HG03521 (cell line): ENCODE measurements around the gene TUBGCP3.

Experiments used
- ATAC-seq: cut with Tn5 transposase; IDR thresholded peaks from one replicate; pipeline ENCODE4 v1.9.1; 2021; ENCODE audit warnings: mild to moderate bottlenecking, moderate library complexity; ENCODE audit not compliant: unreplicated experiment

TUBGCP3 gene

DNA sequence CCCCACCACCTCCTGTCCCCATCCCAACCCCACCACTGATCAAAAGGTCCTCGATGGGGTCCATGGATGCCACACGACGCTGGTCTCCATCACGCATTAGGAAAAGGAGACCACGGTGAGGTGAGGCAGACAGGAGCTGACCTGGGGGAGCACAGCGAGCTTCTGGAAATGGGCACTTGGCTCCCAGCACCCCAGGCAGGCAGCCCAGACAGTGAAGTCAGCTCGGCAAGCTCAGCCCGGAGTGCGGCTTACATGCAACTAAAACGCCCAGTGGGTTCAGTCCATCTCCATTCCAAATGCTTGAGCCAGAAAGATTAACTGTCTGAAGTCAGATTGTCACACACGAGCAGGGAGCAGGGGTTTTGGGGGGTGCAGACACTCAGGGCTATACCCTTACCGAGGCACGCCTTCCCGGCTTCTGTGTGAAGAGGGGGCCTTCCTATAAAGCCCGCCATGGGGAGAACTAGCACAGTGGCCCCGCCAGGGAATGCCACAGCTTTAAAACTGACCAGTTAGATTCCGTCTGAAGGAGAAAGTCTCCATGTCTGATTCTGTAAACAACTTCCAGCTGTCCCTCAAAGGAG, 132.4 kb downstream of the TUBGCP3 start:
- no peak for ATAC-seq

DNA sequence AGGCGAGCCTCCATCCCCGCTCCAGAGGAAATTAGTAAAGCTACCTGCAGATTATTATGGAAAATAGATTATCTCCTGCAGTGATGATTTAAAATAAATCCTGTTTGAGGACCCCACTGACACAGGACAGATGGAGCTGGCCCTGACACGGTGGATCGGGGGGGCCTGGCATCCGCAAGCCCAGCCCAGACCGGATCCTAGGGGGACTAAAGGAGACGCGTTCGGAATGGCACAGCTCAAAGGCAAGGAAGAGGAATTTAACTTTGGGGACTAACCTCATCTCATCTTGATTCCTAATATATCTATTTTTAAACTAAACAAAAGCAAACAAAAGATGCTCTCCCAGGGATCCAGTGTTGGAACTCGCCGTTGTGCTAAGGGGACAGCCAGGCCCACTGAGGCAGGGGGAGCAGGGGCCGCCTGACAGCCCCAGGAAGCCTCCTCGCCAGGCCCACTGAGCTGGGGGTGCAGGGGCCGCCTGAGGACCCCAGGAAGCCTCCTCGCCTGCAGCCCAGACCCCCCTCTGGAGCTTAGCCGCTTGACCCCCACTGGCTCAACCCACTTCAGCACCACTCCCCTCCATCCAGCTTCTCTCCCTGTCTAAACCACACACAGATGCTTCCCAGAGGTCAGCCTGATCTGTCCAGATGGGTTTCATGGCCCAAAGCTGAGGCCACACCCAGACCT, 133.2 kb downstream of the TUBGCP3 start:
- no peak for ATAC-seq

- no peak for ATAC-seq
Observed at GRCh38 chr13:112453874-112454647, 133.9 kb downstream of the TUBGCP3 start.

DNA sequence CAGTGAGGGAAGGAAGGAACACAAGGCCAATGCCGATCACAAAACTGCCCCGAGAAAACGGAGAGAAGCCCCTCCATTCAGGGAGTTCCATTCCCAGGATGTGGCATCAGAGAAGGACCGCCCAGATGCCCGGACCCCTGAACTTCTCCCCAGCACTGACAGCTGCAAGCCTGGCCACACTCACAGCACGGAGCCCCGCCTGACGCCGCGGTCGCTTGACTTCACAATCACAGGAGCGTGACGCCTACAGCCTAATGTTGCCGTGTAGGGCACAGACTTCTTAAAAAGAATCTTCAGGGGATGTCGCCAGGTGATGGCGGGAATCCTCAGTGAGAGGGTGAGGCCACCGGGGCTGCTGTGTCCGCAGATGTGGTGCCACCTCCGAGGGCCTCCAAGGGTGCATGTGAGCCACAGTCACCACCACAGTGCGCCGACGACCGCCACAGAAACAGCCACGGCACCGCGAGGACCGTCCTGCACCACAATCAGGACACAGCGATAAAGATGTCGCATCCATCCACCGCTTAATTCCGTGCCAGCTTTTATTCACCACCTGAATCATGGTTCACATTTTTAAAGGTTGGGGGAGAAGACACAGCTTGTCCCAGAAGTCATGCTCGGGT, 134.6 kb downstream of the TUBGCP3 start:
- no peak for ATAC-seq

GRCh38 chr13:112452380-112453206, 135.4 kb downstream of the TUBGCP3 start:
- ATAC-seq, result no peak

DNA sequence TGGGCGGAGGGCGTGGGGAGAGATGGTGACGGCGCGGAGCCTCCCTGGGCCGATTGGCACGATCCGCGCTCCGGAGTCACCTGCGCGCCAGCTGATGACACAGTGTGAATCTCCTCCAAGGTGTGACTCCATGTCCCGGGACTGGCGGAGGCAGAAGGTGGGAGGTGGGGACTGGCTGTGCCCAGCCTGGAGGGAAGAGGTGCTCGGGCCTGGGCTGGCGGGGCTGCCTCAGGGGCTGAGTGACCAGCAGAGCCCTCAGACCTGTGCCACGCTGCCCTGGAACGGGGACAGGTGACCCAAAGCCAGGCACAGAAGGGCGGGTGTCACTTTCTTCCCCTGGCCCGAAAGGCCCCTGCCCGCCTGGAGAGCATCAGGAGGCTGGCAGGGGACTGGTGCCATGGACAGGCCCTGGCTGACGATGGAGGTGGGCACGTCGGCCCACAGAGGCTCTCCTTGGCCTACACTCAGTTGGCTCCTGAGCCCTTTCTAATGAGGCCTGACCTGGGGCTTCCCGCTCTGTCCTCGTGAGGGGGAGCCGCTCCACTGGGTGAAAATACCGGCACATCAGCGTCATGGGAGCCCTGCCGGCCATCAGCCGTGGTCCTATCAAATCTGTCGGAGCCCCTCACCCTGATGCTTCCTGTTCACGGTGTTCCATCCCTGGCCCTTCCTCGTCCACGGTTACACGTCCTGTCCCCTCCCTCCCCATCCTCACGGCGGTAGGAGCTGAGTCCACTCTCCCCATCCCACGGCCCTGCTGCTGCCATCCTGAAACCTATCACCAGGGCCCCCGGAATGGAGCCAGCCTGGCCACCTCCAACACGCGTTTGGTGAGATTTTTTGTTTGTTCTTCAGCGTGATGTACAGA, 136.2 kb downstream of the TUBGCP3 start:
- ATAC-seq, result no peak

GRCh38 chr13:112450904-112451240, 137.1 kb downstream of the TUBGCP3 start:
- no peak for ATAC-seq

DNA sequence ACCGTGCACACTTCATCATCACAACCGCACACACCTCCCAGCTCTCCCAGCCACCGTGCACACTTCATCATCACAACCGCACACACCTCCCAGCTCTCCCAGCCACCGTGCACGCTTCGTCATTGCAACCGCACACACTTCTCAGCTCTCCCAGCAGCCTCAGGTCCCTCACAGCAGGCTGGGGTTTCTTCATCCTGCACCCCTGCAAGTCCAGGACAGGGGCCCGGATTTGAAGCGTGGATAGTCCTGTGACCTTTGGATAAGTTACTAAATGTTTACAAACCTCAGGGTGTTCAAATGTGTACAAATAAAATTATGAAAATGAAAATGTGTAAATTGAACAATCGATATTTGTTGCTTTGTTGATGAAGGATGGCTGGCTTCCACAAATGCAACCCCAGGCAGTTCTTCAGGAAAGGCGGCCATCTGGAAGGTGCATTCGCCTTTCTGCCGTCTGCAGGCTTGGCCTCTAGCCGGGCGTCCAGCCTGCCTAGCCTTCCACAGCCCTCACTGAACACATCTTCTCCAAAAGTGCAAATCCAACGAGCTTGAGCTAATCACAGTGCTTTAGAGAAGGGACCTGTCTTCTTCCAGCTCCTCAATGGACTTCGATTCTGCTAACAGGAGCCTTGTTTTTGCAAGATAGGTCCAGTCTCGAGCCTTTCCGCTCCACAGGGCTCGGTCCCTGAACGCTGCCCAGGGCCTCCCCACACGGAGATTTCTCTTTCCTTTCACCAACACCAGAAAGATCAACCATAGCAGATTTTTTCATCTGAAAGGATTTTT, 137.6 kb downstream of the TUBGCP3 start:
- no peak for ATAC-seq

DNA sequence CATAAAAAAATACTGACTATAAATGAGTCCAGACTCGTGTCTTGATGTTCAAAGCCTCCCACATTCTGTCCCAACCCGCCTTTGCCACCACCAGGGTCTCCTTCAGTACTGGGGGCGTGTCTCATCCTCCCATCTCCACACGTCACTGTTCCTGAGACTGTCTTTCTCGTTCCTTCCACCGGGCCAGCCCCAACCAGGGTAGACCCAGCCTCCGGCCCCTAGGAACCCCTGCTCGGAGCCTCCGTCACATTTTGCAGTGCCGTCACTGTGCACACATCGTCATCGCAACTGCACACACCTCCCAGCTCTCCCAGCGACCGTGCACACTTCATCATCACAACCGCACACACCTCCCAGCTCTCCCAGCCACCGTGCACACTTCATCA, 138.4 kb downstream of the TUBGCP3 start:
- ATAC-seq, result no peak

DNA sequence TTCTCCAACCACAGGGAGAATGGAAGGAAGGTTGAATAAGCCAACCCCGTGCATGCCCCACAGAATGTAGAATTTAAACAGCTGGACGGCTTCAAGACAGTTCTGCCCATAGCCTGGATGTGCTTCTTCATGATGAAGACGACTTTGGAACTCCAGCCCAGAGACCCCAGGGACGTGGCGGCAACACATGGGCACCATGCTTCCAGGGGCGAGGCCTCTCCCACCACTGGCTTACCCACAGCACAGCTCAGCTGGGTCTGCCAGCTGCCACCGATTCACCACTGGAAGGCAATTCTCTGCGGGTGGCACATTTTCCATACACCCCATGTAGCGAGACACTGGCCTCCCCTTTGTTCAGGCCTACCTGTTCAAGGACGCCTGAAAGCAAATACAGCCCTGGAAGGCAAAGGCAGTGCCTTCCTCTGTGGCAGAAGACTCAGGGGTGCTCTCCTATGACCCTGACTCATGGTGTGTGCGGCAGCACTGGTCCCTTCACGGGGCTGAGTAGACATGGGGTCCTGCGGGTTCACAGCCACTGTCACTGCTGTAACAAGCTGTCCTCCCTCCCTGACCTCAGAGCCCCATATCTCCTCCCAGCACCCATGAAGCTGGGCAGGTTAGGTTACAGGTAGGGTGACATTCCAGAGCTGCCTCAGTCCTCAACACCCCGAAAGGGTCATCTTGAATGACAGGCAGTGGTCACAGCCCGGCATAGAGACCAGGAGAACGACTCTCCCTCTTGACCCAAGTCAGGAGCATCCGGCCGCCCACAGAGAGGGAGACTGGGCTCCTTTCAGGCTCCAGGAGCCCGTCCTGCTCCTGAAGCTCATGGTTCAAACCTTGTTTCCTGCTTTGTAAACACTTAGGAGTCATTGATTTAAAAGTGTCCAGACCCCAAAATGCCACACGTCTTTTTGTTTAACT, 139.1 kb downstream of the TUBGCP3 start:
- no peak for ATAC-seq

- ATAC-seq, result no peak
Observed at GRCh38 chr13:112447761-112448603, 140.0 kb downstream of the TUBGCP3 start.

DNA sequence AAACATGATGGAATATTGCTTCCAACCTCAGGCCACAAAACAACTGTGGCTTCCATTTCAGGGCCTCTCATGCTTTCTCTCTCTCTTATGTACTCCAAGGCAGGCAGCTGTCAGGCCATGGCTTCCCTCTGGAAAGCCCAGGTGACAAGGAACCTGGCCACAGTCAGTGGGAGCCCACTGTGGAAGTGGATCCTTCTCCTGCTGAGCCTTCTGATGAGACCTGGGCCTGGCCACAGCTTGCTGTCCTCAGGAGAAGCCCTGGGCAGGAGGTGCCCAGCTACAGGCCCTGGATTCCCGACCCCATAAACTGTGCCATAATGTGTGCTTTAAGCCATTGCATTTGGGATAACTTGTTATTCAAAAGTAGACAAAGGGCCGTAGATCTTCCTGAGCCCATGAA, 140.6 kb downstream of the TUBGCP3 start:
- ATAC-seq, result no peak

GRCh38 chr13:112446867-112447266, 141.1 kb downstream of the TUBGCP3 start:
- no peak for ATAC-seq

- ATAC-seq, result no peak
Observed at GRCh38 chr13:112446347-112446861, 141.5 kb downstream of the TUBGCP3 start.

- ATAC-seq, result no peak
Observed at GRCh38 chr13:112445411-112446271, 142.3 kb downstream of the TUBGCP3 start.
